HG02981 (cell line): ENCODE measurements around the gene SIGLEC5.
A peak's percentile ranks its signal among the peaks of the same experiment; 100 is the strongest.

ENCODE experiments used
- ATAC-seq: cut with Tn5 transposase; IDR thresholded peaks from one replicate; pipeline ENCODE4 v1.9.1; 2021; ENCODE audit warnings: mild to moderate bottlenecking, moderate library complexity; ENCODE audit not compliant: unreplicated experiment

Gene SIGLEC5

DNA sequence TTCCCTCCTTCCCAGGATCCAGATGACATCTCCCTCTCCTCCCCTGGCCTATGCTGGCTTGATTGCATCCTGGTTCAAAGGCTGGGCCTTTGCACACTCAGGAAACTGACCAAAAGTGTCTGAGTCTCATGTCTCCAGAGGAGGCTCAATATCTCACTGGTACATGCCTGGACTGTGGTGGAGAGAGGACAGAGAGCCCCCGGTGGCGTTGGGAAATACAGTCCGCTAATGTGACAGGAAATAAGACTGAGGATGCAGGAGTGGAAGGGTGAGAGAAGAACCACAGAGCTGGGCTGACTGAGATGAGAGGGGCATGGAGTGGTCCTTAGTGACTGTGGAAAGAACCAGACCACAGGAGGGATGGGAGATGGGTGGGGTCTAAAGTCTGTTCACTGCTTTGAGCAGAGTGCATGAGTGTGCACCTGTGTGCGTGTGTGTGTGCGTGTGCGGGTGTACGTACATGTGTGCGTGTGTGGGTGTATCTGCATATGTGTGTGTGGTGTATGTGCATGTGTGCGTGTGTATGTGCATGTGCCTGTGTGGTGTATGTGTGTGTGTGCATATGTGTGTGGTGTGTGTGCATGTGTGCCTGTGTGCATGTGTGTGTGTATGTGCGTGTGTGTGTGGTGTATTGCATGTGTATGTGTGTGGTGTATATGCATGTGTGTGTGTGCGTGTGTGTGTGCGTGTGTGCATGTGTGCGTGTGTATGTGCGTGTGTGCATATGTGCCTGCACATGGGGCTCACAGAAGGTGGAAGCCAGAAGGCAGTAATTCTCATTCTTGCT, 1.9 kb downstream of the SIGLEC5 start:
- no peak for ATAC-seq

DNA sequence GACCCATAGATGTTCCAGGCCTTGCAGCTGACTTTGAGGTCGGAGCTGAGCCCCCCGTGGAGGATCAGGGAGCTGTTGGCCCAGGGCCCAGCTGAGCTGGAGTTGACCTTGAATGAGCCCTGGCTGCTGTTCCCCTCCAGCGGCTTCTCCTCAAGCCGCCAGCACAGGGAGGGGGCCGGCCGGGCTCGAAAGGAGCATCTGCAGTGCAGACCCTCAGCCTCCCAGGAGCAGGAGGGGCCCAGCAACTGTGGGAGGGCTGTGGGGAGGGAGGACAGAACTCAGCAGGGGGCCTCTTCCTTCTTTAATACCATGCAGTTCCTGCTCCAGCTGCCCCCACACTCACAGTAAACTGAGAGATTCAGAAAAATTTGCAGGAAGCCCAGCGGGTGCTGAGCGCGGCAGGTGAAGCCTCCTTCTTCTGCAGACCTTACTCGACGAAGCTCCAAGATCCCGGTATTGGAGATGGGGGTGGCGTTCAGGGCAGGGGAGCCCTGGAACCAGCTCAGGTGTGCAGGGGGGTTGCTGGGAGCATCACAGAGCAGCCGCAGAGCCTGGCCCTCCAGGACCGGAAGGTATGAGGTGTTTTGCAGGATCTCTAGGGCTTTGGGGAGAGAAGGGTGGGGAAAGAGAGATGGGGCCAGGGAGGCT, 2.6 kb downstream of the SIGLEC5 start:
- no peak for ATAC-seq

DNA sequence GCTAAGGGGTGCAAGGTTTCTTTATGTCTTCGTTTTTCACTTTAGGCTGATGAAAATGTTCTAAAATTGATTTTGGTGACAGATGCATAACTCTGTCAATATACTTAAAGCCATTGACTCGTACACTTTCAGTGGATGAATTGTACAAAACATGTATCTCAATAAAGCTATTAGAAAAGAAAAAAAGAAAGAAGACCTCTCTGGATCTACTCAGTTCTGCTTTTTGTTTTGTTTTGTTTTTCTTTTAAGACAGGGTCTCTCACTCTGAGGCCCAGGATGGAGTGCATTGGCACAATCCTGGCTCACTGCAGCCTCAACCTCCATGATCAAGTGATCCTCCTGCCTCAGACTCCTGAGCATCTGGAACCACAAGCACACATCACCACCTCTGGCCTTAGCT, 3.5 kb downstream of the SIGLEC5 start:
- no peak for ATAC-seq

DNA sequence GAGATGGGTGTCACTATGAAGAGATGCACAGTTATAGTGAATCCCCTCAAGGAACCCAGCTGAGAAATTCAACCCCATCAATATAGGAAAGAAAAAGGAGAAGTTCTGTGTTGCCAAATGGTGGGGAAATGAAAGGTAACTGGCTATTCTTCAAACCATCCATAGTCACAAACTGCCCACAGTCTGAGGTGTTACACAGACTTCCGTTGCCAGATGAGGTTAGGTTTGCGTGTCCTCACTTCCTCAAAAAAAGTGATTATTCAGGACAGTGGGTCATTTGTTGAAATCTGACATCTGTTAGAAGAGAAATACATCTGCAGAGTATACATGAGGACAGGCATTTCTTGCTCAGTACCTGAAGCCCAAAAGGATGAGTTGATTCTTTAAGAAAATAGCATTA, 9.0 kb downstream of the SIGLEC5 start:
- ATAC-seq = no peak

- no peak for ATAC-seq
Observed at GRCh38 chr19:51615991-51616390, 14.2 kb downstream of the SIGLEC5 start.

GRCh38 chr19:51614789-51615188, 15.4 kb downstream of the SIGLEC5 start:
- ATAC-seq = no peak

DNA sequence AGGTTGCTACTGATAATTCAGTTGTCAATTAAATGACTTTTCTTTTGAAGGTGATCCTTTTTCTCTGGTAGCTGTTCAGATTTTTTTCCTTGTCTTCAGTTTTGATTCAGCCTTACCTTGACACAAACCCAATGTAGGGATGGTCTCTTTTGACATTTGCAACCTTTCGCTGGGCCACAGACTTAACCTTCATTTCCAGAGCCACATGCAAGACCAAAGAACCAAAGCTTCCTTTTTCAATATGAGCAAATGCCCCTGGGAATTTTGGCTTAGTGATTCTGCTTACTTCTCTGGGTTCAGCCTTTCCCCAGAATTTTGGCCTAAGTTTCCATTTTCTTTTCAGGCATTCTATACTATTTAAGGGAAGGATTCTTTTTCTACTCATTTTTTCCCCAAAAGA, 19.6 kb downstream of the SIGLEC5 start:
- ATAC-seq = no peak

- no peak for ATAC-seq
Observed at GRCh38 chr19:51607920-51608562, 22.2 kb downstream of the SIGLEC5 start.

- ATAC-seq = peak; percentile 95
Observed at GRCh38 chr19:51607077-51607476, 23.1 kb downstream of the SIGLEC5 start.

- no peak for ATAC-seq
Observed at GRCh38 chr19:51602189-51602854, 27.9 kb downstream of the SIGLEC5 start.

- no peak for ATAC-seq
Observed at GRCh38 chr19:51600940-51601580, 29.1 kb downstream of the SIGLEC5 start.

DNA sequence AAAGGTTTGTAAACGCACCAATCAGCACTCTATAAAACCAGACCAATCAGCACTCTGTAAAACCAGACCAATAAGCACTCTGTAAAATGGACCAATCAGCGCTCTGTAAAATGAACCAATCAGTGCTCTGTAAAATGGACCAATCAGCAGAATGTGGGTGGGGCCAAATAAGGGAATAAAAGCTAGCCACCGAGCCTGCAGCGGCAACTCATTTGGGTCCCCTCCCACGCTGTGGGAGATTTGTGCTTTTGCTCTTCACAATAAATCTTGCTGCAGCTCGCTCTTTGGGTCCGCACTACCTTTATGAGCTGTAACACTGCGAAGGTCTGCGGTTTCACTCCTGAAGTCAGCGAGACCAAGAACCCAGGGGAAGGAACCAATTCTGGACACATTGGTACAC, 31.1 kb downstream of the SIGLEC5 start:
- ATAC-seq = no peak

DNA sequence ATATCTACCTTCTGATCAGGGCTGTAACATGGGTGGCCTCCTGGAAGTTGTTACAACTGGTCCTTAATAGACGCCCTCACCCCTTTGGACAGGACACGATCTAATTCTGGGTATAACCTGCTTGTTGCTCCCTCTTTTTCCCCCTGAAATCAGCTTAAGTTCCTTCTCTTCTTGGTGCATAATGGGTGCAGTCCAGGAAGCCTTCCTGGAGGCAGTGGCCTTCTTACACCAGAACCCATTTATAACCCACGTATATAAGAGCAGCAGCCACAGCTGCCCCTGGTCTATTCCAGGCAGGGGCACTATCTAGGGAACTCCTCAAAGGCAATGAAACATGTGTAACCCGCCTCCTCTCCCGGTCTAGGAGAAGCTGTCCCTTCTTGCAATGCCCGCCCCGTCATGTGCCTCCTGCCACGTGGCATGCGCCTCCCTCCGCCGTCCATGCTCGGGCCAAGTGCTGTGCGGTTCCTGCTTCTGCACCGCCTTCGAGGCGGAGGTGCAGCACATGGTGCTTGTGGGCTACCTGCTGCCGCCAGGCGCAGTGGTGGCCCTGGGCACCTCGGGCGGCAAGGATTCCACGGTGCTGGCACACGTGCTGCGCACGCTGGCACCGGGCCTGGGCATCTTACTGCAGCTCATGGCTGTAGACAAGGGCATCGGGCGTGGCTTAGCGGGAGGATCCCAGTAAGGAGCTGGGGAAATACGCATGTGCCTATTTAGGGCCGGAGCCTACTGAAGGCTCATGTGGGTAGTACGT, 31.9 kb downstream of the SIGLEC5 start:
- ATAC-seq = no peak

- no peak for ATAC-seq
Observed at GRCh38 chr19:51595190-51596175, 34.7 kb downstream of the SIGLEC5 start.

GRCh38 chr19:51594774-51595109, 35.5 kb downstream of the SIGLEC5 start:
- ATAC-seq = no peak

DNA sequence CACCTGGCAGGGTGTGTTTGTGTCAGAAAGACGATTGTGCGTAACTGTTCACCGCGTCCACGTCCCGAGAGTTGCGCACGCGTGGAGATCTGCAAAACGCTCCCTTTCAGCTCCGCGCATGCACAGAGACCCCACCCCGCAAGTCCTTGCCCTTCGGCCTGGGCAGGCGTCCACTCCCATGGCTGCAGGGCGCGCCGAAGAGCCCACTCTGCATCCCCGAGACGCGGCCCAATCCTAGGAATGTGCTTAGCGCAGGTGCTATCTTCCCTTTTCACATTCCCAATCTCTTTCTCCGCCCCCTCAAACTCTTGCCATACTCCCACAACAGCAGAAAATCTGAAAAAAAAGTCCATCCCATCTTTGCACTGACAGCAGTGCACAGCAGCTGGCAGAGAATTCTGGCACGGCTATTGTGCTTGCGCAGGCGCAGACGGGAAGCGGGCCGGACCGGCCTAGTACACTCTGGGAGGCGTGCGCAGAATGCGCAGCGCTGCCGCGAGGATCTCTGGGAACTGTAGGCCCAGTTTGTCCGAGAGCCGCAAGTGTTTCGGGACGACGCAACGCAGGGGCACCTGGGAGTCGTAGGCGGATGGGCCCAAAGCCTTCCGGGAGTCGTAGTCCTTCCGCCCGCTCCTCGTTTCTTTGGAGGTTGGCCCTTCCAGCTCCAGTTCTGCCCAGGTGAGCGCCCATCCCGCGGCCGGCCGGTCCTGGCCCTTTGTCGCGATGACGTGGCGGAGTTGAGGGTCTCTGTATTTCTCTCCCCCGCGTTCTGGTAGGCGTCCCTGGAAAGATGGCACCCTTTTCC, 36.0 kb downstream of the SIGLEC5 start:
- peak; percentile 98 for ATAC-seq

- no peak for ATAC-seq
Observed at GRCh38 chr19:51593138-51593890, 36.9 kb downstream of the SIGLEC5 start.

DNA sequence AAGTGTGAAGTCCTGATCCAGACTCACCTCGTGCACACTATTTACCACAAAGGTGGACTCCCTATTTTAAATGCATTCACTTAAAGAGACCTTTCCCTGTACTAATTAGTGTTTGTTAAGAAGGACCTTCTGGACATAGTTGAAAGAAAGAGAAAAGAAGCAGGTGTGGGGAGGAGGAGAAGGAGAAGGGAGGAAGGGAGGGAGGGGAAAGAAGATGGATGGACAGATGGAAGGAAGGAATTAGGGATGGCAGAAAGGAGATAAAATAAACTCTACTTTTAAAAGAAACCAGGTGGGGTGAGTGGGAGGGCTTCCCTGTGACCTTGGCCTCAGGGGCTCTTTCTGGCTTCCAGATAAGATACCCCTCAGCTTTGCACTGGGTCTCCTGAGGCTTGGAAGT, 37.7 kb downstream of the SIGLEC5 start:
- ATAC-seq = no peak
